Myocyte (in vitro differentiated cells): ENCODE data around the gene PRKAR2B. TPM values are rescaled to one million over a fixed set of nuclear protein-coding genes. Genes with fewer than 3 reads are reported as not detected.
"Not testable (repeated sequence)": the region's sequence is repeated elsewhere in the genome, so short reads cannot be mapped to it uniquely, and the experiment has no call there.

Experiments used
- DNase-seq: peaks from one replicate; pipeline ENCODE4 v3.0.0-alpha.2; 2012; ENCODE audit warnings: low read depth
- total RNA-seq: library from RNA; depleted of rRNA; stranded (reverse); fragments of >200 nt; gene quantifications from 2 replicates; pipeline ENCODE4 v1.2.3, GENCODE V29; 2014

PRKAR2B gene
- total RNA-seq, 1 donor from 2014 or later, result 0.08 TPM

GRCh38 chr7:107152011-107152410 lies 107.5 kb downstream of the PRKAR2B start:
- peak; percentile 22 for DNase-seq

- no peak for DNase-seq
Measured at GRCh38 chr7:107154826-107155225, 110.3 kb downstream of the PRKAR2B start.

GRCh38 chr7:107155726-107156125 lies 111.2 kb downstream of the PRKAR2B start:
- DNase-seq, result not testable (repeated sequence)

- no peak for DNase-seq
Measured at GRCh38 chr7:107157091-107157490, 112.6 kb downstream of the PRKAR2B start.

- DNase-seq, result no peak
Measured at GRCh38 chr7:107158028-107158427, 113.5 kb downstream of the PRKAR2B start.

GRCh38 chr7:107160389-107160788 lies 115.9 kb downstream of the PRKAR2B start:
- DNase-seq, result no peak

- no peak for DNase-seq
Measured at GRCh38 chr7:107161415-107161814, 116.9 kb downstream of the PRKAR2B start.

GRCh38 chr7:107162475-107162874 lies 118.0 kb downstream of the PRKAR2B start:
- no peak for DNase-seq

GRCh38 chr7:107164092-107164491 lies 119.6 kb downstream of the PRKAR2B start:
- DNase-seq, result no peak

- no peak for DNase-seq
Measured at GRCh38 chr7:107165341-107165740, 120.8 kb downstream of the PRKAR2B start.

GRCh38 chr7:107166736-107167426 lies 122.4 kb downstream of the PRKAR2B start:
- DNase-seq, result no peak

- DNase-seq, result peak; percentile 88
Measured at GRCh38 chr7:107167483-107168232, 123.2 kb downstream of the PRKAR2B start.

- peak; percentile 100 for DNase-seq
Measured at GRCh38 chr7:107168233-107169119, 124.0 kb downstream of the PRKAR2B start, which contains the start of gene HBP1. Gene HBP1, plus strand, starts transcription at chr7:107169003. Its CDS starts 10,891 bp downstream, at chr7:107179894.

- DNase-seq, result peak; percentile 99
Measured at GRCh38 chr7:107169120-107170050, 124.9 kb downstream of the PRKAR2B start.

- no peak for DNase-seq
Measured at GRCh38 chr7:107170051-107170915, 125.8 kb downstream of the PRKAR2B start.

GRCh38 chr7:107171496-107171895 lies 127.0 kb downstream of the PRKAR2B start:
- no peak for DNase-seq

GRCh38 chr7:107172276-107173032 lies 127.9 kb downstream of the PRKAR2B start:
- no peak for DNase-seq

- DNase-seq, result no peak
Measured at GRCh38 chr7:107173191-107173590, 128.7 kb downstream of the PRKAR2B start.
